PC-9 (cell line): Measurements from ENCODE around the gene SLC11A2. TPM values are rescaled to one million over a fixed set of nuclear protein-coding genes. Genes with fewer than 3 reads are reported as not detected.

Experiments used
- BruUV-seq: library from RNA; stranded (reverse); fragments of 400-500 nt; replicated peaks from 2 replicates; lab custom pipeline; 2021; lab: Mats Ljungman, UMichigan
- CTCF ChIA-PET: fragments of 300-600 bp; sonication (Branson Sonifier 250); formaldehyde crosslinking; loops from one replicate; lab custom pipeline; 2022; ENCODE audit warnings: antibody characterized with exemption; lab: Charles Lee
- POLR2A ChIA-PET: fragments of 300-600 bp; sonication (Branson Sonifier 250); formaldehyde crosslinking; loops from one replicate; lab custom pipeline; 2022; ENCODE audit warnings: antibody characterized with exemption; ENCODE audit not compliant: unreplicated experiment; lab: Charles Lee
- DNase-seq, 2 experiments: peaks; one replicate each; pipeline versions ENCODE4 v3.0.0 to v3.0.0-alpha.2; 2015 to 2022; ENCODE audit warnings: mixed read lengths in 1 of 2
- H2AFZ ChIP-seq: fragments of 200-600 bp; sonication (generic); 2 replicates; pipeline ENCODE4 v1.8.1; 2017; ENCODE audit warnings: antibody characterized with exemption
- H3F3A ChIP-seq: fragments of 200-600 bp; sonication (generic); 2 replicates; pipeline ENCODE4 v1.8.1; 2017; ENCODE audit warnings: antibody characterized with exemption, mild to moderate bottlenecking, low read depth; ENCODE audit not compliant: insufficient read depth
- H3K27ac ChIP-seq: fragments of 200-600 bp; sonication (generic); 2 replicates; pipeline ENCODE4 v1.6.1; 2016; ENCODE audit warnings: mixed run types
- H3K27me3 ChIP-seq: fragments of 200-600 bp; sonication (generic); 2 replicates; pipeline ENCODE4 v1.6.1; 2016; ENCODE audit warnings: low read depth, mixed run types; ENCODE audit not compliant: insufficient read depth
- H3K36me3 ChIP-seq: fragments of 200-600 bp; sonication (generic); 2 replicates; pipeline ENCODE4 v1.6.1; 2016; ENCODE audit warnings: low read depth, mixed run types
- H3K4me1 ChIP-seq: fragments of 200-600 bp; sonication (generic); replicated peaks from 2 replicates; pipeline ENCODE4 v1.6.1; 2016; ENCODE audit warnings: mixed run types; ENCODE audit not compliant: insufficient read depth
- H3K4me2 ChIP-seq: fragments of 200-600 bp; sonication (generic); 2 replicates; pipeline ENCODE4 v1.6.1; 2017; ENCODE audit warnings: mixed run types
- H3K4me3 ChIP-seq: fragments of 200-600 bp; sonication (generic); 2 replicates; pipeline ENCODE4 v1.6.1; 2016; ENCODE audit warnings: mixed run types
- H3K79me2 ChIP-seq: fragments of 200-600 bp; sonication (generic); 2 replicates; pipeline ENCODE4 v1.6.1; 2017; ENCODE audit warnings: low read depth, mixed run types
- H3K9me2 ChIP-seq: fragments of 200-600 bp; sonication (generic); 2 replicates; pipeline ENCODE4 v1.8.1; 2017; ENCODE audit warnings: mild to moderate bottlenecking; ENCODE audit not compliant: insufficient read depth
- H3K9me3 ChIP-seq: fragments of 200-600 bp; sonication (generic); 2 replicates; pipeline ENCODE4 v1.8.1; 2016; ENCODE audit warnings: low read depth; ENCODE audit not compliant: insufficient read depth
- H4K20me1 ChIP-seq: fragments of 200-600 bp; sonication (generic); 2 replicates; pipeline ENCODE4 v1.8.1; 2017; ENCODE audit not compliant: insufficient read depth
- EZH2 ChIP-seq: fragments of 200-600 bp; sonication (generic); IDR thresholded peaks from 2 replicates; pipeline ENCODE4 v1.8.0; 2017; ENCODE audit warnings: antibody characterized with exemption, low read depth
- intact Hi-C: fragments of 100-400 bp; cut with micrococcal nuclease; formaldehyde crosslinking; loops from one replicate; pipeline ENCODE4 v1.10.0; 2022; ENCODE audit not compliant: unreplicated experiment
- total RNA-seq: library from RNA; stranded (reverse); gene quantifications from 2 replicates; pipeline ENCODE4 v1.2.3, GENCODE V29; 2021
- TF ChIP-seq, protein P1 (sequence below): fragments of 200-600 bp; sonication (generic); conservative IDR thresholded peaks from 2 replicates; pipeline ENCODE4 v1.6.1; 2017; ENCODE audit warnings: mixed run types, antibody characterized with exemption, mild to moderate bottlenecking, moderate library complexity

The SLC11A2 gene
- total RNA-seq, 1 experiment from 2014 or later: 45.7 TPM

DNA sequence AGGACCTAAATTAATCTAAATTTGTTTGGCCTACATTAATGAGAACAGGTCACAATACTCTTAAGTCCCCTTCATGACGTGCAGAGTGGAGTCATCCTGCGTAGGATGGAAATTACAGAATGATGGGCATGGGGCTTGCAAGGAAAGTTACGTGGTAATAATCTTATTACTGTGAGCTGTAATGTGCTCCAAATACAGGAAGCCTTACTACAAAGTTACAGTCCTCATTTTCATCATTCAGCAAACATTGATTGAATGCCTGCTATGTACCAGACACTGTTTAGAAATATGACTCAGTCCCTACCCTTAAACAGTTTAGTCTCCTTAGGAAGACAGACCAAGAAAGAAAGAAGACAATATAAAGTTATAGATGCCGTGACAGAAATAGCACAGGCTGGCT is 64.5 kb downstream of the SLC11A2 start:
- intact Hi-C loops: no loop called here
- H3K9me3 ChIP-seq: no peaks in the 10 kb centered on the region
- no peak overlapping the region for H3K4me2 ChIP-seq
- ChIA-PET POLR2A (no interaction called here), CTCF (interaction anchor here (0.6 kb wide), 1 partner anchor 37 kb away, joined by 3 read pairs; no protein-coding TSS in a partner anchor)
- no peaks in the 10 kb centered on the region for H3K27me3 ChIP-seq
- H3K4me3 ChIP-seq: no peak overlapping the region
- H4K20me1 ChIP-seq: no peaks in the 10 kb centered on the region
- no peak overlapping the region for H2AFZ ChIP-seq
- BruUV-seq: no TSS peak
- H3K36me3 ChIP-seq: no peaks in the 10 kb centered on the region
- H3F3A ChIP-seq: peaks cover 8% of the 10 kb centered on the region; the same call in 1 of the 2 replicates
- DNase-seq: no peak
- H3K79me2 ChIP-seq: no peaks in the 10 kb centered on the region
- H3K9me2 ChIP-seq: no peaks in the 10 kb centered on the region
- no peaks in the 10 kb centered on the region for H3K4me1 ChIP-seq
- TF ChIP-seq, protein P1, sequence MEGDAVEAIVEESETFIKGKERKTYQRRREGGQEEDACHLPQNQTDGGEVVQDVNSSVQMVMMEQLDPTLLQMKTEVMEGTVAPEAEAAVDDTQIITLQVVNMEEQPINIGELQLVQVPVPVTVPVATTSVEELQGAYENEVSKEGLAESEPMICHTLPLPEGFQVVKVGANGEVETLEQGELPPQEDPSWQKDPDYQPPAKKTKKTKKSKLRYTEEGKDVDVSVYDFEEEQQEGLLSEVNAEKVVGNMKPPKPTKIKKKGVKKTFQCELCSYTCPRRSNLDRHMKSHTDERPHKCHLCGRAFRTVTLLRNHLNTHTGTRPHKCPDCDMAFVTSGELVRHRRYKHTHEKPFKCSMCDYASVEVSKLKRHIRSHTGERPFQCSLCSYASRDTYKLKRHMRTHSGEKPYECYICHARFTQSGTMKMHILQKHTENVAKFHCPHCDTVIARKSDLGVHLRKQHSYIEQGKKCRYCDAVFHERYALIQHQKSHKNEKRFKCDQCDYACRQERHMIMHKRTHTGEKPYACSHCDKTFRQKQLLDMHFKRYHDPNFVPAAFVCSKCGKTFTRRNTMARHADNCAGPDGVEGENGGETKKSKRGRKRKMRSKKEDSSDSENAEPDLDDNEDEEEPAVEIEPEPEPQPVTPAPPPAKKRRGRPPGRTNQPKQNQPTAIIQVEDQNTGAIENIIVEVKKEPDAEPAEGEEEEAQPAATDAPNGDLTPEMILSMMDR: no peak
- no peak for TF ChIP-seq EZH2
- no peak overlapping the region for H3K27ac ChIP-seq

DNA sequence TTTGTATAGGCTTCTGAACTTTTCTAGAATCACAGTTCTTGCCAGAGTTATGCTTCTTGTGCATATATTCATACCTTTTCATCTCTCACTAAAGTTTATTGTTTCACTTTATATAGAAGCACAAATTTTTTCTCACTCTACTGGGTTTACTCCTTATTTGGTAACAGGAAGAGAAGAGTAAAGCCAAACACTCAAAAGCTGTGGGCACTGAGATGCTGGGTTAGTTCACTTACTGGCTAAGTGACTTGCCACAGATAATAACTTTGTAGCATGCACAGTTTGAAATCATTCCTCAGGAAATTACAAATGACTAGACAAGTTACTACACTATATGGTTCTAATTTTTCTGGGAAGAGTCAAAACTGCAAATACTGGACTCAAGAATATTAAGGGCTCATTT is 66.1 kb downstream of the SLC11A2 start:
- TF ChIP-seq, protein P1: no peak
- TF ChIP-seq EZH2: no peak
- Histone ChIP-seq H3F3A (peaks cover 8% of the 10 kb centered on the region; the same call in 1 of the 2 replicates), H2AFZ (no peak overlapping the region), H4K20me1 (no peaks in the 10 kb centered on the region), H3K27ac (no peak overlapping the region), H3K4me1 (no peaks in the 10 kb centered on the region), H3K9me3 (no peaks in the 10 kb centered on the region), H3K9me2 (no peaks in the 10 kb centered on the region), H3K79me2 (no peaks in the 10 kb centered on the region), H3K4me3 (no peak overlapping the region), H3K27me3 (no peaks in the 10 kb centered on the region), H3K4me2 (no peak overlapping the region), H3K36me3 (no peaks in the 10 kb centered on the region)
- ChIA-PET CTCF (no interaction called here), POLR2A (no interaction called here)
- BruUV-seq: no TSS peak
- DNase-seq: no peak
- intact Hi-C loops: no loop called here

DNA sequence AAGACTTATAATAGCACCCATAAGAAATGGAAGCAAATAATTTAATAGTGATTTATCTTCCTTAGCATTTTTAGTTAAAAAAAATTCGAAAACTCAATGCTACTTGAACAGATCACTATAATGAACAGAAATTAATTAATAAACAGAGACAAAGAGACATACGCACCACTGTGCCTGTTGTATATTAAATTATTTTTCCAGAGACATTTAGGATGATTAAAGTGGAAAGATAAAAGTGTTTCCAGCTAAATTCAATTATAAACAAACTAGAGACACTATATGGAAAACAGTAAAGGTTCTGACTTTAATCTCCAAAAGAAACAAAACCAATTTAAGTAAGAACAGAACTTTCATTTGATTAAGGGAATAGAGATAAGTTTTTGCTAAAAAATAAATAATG is 70.5 kb downstream of the SLC11A2 start:
- H3K36me3 ChIP-seq: no peaks in the 10 kb centered on the region
- no peak overlapping the region for H3K27ac ChIP-seq
- peaks cover 8% of the 10 kb centered on the region; the same call in 1 of the 2 replicates for H3F3A ChIP-seq
- H3K4me1 ChIP-seq: no peaks in the 10 kb centered on the region
- POLR2A ChIA-PET: no interaction called here
- CTCF ChIA-PET: no interaction called here
- H4K20me1 ChIP-seq: no peaks in the 10 kb centered on the region
- intact Hi-C loops: no loop called here
- TF ChIP-seq, protein P1: no peak
- no peak for TF ChIP-seq EZH2
- BruUV-seq: no TSS peak
- no peak overlapping the region for H3K4me3 ChIP-seq
- no peak overlapping the region for H3K4me2 ChIP-seq
- H2AFZ ChIP-seq: no peak overlapping the region
- DNase-seq: no peak
- no peaks in the 10 kb centered on the region for H3K9me2 ChIP-seq
- H3K79me2 ChIP-seq: no peaks in the 10 kb centered on the region
- H3K9me3 ChIP-seq: no peaks in the 10 kb centered on the region
- no peaks in the 10 kb centered on the region for H3K27me3 ChIP-seq
